ENCODE measurements around the gene PRPSAP2. TPM values are rescaled to one million over a fixed set of nuclear protein-coding genes. Genes with fewer than 3 reads are reported as not detected.

Gene PRPSAP2
- total RNA-seq, 6 experiments from 2014 or later: 20.4 to 27.2 (median 23.1) TPM

GRCh38 chr17:18896146-18896545, 38.2 kb downstream of the PRPSAP2 start:
- H3K4me3 Mint-ChIP-seq: no peak overlapping the region
- H3K9me3 Mint-ChIP-seq: no peaks in the 10 kb centered on the region
- H3K36me3 Mint-ChIP-seq (ENCODE audit: low read depth): peaks cover 48% of the 10 kb centered on the region
- H3K27ac Mint-ChIP-seq: no peak overlapping the region
- no peak for TF ChIP-seq CTCF (IDR thresholded peaks at IDR 0.05)
- no peak for DNase-seq
- no peaks in the 10 kb centered on the region; the same call in none of the 2 replicates for H3K27me3 Mint-ChIP-seq (ENCODE audit: insufficient read depth)
- H3K4me1 Mint-ChIP-seq (ENCODE audit: low read depth): peaks cover 10% of the 10 kb centered on the region

GRCh38 chr17:18896947-18897346, 39.0 kb downstream of the PRPSAP2 start:
- Mint-ChIP-seq H3K27ac (no peak overlapping the region), H3K9me3 (no peaks in the 10 kb centered on the region), H3K4me3 (no peak overlapping the region), H3K27me3 (ENCODE audit: insufficient read depth) (no peaks in the 10 kb centered on the region; the same call in none of the 2 replicates), H3K4me1 (ENCODE audit: low read depth) (peaks cover 15% of the 10 kb centered on the region), H3K36me3 (ENCODE audit: low read depth) (peaks cover 49% of the 10 kb centered on the region)
- TF ChIP-seq CTCF (IDR thresholded peaks at IDR 0.05): no peak
- no peak for DNase-seq

GRCh38 chr17:18904482-18904881, 46.6 kb downstream of the PRPSAP2 start:
- Mint-ChIP-seq H3K9me3 (no peaks in the 10 kb centered on the region), H3K27me3 (ENCODE audit: insufficient read depth) (no peaks in the 10 kb centered on the region; the same call in 1 of the 2 replicates), H3K4me1 (ENCODE audit: low read depth) (peaks cover 15% of the 10 kb centered on the region), H3K27ac (no peak overlapping the region), H3K36me3 (ENCODE audit: low read depth) (peaks cover 44% of the 10 kb centered on the region), H3K4me3 (no peak overlapping the region)
- DNase-seq: no peak
- TF ChIP-seq CTCF (IDR thresholded peaks at IDR 0.05): no peak

- Mint-ChIP-seq H3K4me3 (no peak overlapping the region), H3K36me3 (ENCODE audit: low read depth) (peaks cover 41% of the 10 kb centered on the region), H3K27me3 (ENCODE audit: insufficient read depth) (no peaks in the 10 kb centered on the region; the same call in none of the 2 replicates)
Measured at GRCh38 chr17:18905226-18905625, 47.3 kb downstream of the PRPSAP2 start.

GRCh38 chr17:18910326-18910725, 52.4 kb downstream of the PRPSAP2 start:
- no peaks in the 10 kb centered on the region; the same call in 1 of the 2 replicates for H3K27me3 Mint-ChIP-seq (ENCODE audit: insufficient read depth)
- H3K4me3 Mint-ChIP-seq: no peak overlapping the region
- no peak overlapping the region; the same call in 1 of the 2 replicates for H3K27ac Mint-ChIP-seq
- no peak for DNase-seq
- peaks cover 35% of the 10 kb centered on the region for H3K36me3 Mint-ChIP-seq (ENCODE audit: low read depth)
- no peak for TF ChIP-seq CTCF (IDR thresholded peaks at IDR 0.05)
- H3K4me1 Mint-ChIP-seq (ENCODE audit: low read depth): no peaks in the 10 kb centered on the region
- no peaks in the 10 kb centered on the region for H3K9me3 Mint-ChIP-seq

More at GRCh38 chr17:18905226-18905625, 47.3 kb downstream of the PRPSAP2 start:
- H3K4me1 Mint-ChIP-seq (ENCODE audit: low read depth): peaks cover 14% of the 10 kb centered on the region
- H3K9me3 Mint-ChIP-seq: no peaks in the 10 kb centered on the region
- no peak for TF ChIP-seq CTCF (IDR thresholded peaks at IDR 0.05)
- DNase-seq: no peak
- no peak overlapping the region for H3K27ac Mint-ChIP-seq

GRCh38 chr17:18910881-18911280, 53.0 kb downstream of the PRPSAP2 start:
- no peak for DNase-seq
- Mint-ChIP-seq H3K27ac (no peak overlapping the region), H3K9me3 (no peaks in the 10 kb centered on the region), H3K27me3 (ENCODE audit: insufficient read depth) (no peaks in the 10 kb centered on the region; the same call in 1 of the 2 replicates), H3K4me1 (ENCODE audit: low read depth) (no peaks in the 10 kb centered on the region), H3K4me3 (no peak overlapping the region), H3K36me3 (ENCODE audit: low read depth) (peaks cover 38% of the 10 kb centered on the region)
- TF ChIP-seq CTCF (IDR thresholded peaks at IDR 0.05): no peak
